NCI-H146 treated with DMSO at 0.1 percent for 48 hours (cell line): Measurements from ENCODE around the gene MEIS3.
"Not testable (repeated sequence)": the region's sequence is repeated elsewhere in the genome, so short reads cannot be mapped to it uniquely, and the experiment has no call there.

Experiments
- DNase-seq: peaks from one replicate; lab custom pipeline; 2025; ENCODE audit not compliant: unreplicated experiment; lab: John Stamatoyannopoulos, UW

MEIS3 gene

DNA sequence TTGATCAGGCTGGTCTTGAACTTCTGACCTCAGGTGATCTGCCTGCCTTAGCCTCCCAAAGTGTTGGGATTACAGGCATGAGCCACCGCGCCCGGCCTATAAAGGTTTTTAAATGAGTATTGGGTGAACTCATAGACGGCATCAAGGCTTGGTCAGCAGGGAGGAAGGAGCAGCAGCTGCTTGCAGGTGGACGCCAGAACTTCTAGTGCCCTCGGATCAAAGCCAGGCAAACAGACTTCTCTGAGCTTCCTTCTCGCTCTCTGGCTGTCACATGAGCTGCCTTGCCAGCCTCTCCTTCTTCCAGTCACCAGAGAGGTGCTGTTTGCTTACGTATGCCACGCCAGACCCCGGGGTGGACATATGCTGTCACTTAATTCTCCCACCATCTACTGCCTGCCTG lies 53.9 kb downstream of the MEIS3 start:
- not testable (repeated sequence) for DNase-seq

- no peak for DNase-seq
Observed at GRCh38 chr19:47363758-47364531, 55.4 kb downstream of the MEIS3 start.

DNA sequence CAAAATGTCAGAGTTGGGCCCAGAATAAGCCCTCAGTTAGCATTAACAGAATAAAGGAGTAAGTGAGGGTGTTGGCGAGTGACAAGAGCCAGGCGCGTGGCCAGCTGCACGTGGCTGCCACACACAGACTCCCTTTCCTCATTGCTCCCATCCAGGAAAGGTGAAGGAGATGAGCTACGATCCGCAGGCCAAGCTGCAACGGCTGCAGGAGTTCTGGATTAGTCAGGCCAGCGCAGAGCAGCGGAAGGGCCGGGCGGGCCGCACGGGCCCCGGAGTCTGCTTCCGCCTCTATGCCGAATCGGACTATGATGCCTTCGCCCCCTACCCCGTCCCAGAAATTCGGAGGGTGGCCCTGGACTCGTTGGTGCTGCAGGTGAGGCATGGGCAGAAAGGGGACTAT lies 57.0 kb downstream of the MEIS3 start:
- DNase-seq: no peak

DNA sequence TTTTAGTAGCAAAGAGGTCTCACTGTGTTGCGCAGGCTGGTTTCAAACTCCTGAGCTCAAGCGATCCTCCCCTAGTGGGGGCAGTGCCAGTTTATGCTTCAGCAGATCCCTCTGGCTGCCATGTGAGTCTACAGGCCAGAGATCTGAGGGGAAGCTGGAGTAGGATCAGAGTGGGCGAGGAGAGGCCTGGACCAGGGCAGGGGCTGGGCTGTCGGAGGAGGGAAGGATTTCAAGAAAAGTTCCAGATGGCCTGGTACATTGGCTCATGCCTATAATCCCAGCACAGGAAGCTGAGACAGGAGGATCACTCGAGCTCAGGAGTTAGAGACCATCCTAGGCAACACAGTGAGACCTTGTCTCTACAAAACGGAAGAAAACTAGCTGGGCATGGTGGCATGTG lies 60.4 kb downstream of the MEIS3 start:
- no peak for DNase-seq

DNA sequence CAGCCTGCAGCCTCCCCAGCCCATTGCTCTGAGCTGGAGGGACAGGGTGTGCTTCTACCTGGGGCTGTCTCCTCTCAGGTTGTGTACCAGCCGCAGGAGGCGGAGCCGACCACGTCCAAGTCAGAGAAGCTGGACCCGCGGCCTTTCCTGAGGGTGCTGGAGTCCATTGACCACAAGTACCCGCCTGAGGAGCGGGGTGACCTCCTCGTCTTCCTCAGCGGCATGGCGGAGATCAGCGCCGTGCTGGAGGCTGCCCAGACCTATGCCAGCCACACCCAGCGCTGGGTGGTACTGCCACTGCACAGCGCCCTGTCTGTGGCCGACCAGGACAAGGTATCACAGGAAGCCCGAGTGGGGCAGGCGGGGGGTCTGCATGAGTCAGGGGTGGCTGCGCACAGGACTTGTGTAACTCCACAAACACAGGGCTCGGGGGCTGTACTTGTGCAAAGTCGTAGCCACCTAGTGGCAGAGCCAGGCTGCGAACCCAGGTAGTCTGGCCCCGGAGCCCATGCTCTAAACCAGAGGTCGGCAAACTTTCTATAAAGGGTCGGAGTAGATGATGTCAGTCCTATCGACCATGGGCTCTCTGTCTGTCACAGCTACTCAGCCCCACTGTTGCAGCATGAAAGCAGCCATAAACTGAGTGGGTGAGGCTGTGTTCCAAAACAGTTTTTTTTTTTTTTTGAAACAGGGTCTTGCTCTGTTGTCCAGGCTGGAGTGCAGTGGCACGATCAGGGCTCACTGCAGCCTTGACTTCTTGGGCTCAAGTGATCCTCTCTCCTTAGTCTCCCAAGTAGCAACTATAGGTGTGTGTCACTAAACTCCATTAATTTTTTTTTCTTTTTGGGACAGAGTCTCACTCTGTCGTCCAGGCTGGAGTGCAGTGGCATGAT lies 61.3 kb downstream of the MEIS3 start:
- DNase-seq: no peak

GRCh38 chr19:47356900-47357299 lies 62.4 kb downstream of the MEIS3 start:
- no peak for DNase-seq

GRCh38 chr19:47353307-47353712 lies 66.0 kb downstream of the MEIS3 start:
- DNase-seq: no peak
